HG02970 (cell line): ENCODE results near the gene UBA1.

Source experiments
- ATAC-seq: cut with Tn5 transposase; IDR thresholded peaks from one replicate; pipeline ENCODE4 v1.9.1; 2021; ENCODE audit warnings: mild to moderate bottlenecking, moderate library complexity, moderate number of reproducible peaks; ENCODE audit not compliant: unreplicated experiment, low FRiP score

The UBA1 gene

DNA sequence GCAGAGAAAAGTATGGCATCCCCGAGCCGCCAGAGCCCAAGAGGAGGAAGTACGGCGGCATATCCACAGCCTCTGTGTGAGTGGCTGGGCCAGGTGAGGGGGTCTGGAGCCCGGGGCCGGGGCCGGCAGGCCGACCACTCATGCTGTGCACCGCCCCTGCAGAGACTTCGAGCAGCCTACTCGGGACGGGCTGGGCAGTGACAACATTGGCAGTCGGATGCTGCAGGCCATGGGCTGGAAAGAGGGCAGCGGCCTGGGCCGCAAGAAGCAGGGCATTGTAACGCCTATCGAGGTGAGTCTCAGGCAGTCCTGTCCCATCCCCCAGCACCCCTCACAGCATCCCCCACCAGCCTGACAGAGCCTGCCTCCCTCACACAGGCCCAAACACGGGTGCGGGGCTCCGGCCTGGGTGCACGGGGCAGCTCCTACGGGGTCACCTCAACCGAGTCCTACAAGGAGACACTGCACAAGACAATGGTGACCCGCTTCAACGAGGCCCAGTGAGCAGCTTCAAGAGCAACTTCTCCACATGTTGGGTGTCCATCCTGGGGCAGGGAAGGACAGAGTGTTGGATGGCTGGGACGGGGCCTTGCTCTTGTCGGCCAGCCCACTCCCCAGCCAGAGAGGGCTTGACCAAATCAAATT is 7.4 kb upstream of the UBA1 start:
- ATAC-seq = no peak

DNA sequence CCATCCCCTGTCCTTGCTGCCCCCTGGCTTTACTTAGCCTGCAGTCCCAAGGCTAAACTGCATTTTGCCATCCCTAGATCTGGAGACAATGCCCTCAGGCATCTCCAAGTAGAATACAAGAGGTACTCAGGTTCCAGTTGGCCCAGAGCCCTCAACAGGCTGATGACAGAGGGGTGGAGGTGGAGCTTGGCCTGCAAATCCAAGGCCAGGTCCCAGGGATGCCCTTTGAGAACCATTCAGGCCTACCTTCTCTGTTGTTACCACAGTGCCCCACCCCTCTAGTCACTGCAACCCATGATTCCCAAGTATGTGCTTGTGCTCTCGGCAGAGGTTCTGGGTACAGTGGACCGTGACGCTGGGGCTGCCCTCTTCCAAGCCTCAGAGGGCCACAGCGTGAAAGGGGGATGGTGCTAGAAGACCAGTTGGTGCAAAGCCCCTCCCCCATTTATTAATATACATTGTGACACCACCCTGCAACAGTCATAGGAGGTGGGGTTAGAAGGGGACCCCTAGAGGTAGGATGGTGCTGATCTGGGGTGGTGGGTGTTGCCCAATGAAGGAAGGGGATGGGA is 6.4 kb upstream of the UBA1 start:
- ATAC-seq = no peak

DNA sequence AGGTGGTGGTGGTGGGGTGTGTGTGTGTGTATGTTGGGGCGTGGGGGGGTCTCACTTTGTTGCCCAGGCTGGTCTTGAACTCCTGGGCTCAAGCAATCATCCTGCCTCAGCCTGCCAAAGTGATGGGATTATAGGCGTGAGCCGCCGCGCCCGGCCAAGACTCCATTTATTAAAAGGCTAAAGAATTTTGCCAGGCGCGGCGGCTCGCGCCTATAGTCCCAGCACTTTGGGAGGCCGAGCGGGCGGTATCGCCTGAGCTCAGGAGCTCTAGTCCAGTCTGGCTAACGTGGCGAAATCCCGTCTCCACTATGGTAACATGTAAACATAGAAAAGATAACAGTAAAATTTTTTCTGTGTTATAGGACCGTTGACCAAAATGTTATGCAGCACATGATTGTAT is 3.7 kb upstream of the UBA1 start:
- ATAC-seq = no peak

DNA sequence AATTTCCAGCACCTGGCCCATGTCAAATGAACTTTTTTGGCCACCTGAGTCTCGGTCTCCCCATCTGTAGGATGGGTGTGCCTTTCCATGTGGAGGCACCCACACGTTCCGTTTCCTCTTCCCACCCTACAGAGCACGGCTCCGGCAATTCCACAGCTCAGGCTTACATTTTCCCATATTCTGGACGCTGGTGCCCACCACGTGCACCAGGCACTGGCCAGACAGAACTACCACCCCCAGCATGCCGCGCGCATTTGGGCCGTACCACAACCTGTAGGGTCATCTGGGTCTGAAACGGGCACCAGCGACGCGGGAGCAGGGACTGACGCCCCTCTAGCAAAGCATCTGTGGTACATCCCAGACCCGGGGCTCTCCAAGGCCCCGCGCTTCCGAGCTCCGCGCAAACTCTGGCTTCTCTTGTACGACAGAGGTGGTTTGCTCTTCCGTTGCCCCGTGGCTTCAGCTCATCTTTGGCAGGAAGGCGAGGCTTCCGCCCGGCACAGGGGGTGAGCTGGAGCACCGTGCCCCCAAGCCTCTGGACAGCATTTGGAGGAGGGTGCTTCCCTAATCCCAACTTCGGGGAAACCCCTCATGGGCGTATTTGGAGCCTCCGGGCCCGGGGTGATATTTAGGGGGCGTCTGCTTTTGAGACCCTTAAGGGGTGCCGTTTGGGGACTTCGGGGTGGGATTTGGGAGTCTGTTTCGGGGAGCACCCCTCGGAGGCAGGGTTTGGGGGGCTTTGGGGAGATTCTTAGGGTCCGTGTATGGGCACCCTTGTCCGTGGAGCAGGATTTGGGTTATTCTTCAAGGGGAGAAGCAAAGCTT is 3.0 kb upstream of the UBA1 start:
- ATAC-seq = peak; percentile 44

DNA sequence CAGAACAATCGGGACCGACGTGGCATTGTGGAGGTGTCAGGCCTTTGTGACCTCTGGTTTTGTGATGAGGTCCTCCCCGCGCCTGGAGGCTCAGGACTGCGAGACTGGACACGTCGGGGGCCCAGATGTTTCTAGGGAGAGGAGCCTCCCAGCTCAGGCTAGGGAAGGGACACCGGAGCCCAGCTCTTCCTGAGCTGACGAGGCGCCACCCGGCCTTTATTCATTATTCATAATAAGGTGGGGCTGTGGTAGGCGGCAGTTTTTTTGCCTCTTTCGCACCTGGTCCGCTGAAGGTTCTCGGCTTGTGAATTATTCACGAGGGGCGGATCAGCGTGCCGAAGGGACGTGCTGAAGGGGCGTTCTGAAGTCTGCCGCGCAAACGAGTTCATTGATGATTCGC is 2.3 kb upstream of the UBA1 start:
- no peak for ATAC-seq

DNA sequence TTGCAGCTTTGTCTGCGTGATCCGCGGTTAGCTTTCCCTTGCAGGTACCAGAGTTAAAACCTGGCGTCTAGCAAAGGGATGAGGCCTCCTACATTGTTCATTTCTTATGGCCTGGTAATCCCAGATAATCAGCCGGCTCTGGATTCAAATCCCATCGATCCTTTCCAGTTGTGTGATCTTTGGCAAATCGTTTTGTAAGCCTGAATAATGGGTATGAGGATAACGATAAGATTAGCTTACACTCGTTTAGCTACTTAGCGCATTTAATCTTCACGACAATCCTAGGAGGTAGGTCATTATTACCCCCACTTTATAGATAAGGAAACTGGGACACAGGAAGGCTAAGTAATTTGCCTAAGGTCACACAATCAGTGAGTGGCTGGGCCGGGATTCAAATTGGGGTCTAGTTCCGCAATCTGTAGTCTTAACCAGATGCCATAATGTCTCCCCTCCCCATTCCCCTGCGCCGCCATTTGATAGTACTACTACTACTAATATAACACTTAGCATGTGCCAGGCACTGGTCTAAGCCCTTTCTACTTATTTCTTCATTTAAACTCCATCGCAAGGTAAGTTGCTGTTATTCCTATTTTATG is 1.7 kb upstream of the UBA1 start:
- no peak for ATAC-seq

DNA sequence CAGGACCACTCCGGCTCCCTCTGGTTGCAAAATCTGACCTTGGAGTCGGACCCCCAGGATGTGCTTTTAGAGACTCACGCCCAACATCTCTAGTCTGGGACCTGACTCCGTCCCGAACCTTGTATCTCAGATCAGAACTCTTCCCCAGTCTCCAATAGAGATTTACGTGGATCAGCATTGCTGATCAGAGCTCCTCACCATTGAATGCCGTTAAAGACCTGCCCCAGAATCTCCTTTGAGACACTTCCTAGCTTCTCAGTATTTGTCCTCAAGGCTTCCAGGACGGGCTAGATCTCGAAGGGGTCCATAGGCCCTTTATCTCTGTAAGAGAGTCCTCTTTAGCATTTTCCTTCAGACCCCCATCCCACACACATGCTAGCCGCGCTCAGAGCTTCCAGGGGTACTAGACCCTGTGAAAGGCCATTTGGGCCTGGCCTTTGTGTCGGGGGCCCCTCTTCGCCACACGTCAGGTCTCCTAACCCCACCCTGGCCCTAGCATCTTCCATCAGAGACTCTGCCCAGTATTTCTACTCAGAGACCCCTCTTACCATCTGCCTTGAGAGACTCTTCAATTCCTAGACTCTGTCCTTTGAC is 662 bp downstream of the UBA1 start:
- no peak for ATAC-seq

DNA sequence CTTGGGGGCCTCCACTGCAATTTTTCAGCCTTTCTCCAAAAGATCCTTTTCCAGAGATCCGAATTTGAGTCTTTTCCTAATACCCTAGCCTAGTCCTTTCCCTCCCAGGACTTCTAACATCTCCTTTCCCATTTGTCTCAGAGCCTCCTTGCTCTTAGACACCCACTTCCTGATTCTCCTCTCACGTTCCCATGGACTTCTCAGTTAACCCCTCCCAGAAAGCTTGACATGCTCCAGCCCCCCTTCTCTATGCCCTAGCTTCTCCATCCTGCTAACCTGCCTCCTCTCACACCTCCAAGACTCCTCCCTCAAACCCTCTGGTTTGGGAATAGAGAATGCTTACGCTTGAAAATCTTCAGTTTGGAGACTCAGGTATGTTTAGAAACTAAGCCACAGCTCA is 2.5 kb downstream of the UBA1 start:
- no peak for ATAC-seq

DNA sequence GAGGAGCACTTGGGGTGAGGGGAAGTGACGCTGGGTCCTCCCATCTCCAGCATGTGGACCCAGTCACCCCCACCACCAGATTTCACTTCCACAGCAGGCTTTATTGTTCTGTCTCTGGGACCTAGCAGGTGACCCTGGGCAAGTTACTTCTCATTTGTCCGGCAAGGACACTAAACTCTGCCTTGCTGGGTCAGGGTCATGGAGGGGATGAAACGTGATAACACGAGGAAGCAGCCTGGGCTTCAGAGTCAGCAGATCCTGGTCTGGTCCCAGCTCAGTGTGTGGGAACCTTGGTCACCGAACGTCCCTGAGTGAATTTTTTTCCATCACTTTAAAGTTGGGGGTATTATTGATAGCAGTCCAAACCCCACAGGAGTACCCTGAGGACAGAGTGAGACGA is 3.9 kb downstream of the UBA1 start:
- no peak for ATAC-seq

DNA sequence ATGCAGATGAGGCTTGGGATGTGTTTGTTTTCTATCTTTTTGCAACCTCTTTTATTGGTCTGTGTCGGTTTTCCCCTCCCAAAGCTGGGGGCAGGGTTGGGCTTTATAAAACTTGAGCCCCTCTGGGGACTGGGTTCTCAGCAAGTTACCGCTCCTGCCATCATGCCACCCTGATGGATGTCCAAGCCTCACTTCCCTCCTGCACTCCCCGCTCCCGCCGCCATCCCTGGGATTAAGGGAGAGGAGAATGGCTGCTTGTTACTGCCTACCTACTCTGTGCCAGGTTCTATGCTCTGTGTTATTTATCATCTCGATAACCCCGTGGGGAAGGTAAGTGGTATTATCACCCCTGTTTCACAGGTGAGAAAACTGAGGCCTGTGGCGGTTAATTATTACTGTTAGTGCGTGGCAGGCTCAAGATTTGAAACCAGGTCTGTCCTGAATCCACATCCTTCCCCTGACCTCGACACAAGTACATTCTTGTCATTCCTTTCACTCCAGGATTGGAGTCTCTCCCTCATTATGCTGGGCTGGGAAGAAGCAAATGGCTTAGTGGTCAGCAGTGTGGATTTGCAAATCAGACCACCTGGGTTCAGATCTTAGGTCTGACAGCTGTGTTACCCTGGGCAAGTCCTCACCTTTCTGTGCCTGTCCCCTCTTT is 4.5 kb downstream of the UBA1 start:
- no peak for ATAC-seq

DNA sequence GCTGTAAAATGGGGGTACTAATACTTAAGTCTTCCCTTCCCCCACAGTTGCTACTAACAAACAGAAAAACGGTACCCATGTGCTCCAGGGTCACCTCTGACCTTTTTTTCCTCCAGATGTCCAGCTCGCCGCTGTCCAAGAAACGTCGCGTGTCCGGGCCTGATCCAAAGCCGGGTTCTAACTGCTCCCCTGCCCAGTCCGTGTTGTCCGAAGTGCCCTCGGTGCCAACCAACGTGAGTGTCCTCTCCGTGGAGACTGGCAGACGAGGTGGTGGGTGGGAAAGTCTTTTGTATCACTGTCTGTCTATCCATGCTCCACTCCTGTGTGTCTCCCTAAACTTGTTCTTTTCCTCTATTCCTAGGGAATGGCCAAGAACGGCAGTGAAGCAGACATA is 5.1 kb downstream of the UBA1 start:
- ATAC-seq = no peak

DNA sequence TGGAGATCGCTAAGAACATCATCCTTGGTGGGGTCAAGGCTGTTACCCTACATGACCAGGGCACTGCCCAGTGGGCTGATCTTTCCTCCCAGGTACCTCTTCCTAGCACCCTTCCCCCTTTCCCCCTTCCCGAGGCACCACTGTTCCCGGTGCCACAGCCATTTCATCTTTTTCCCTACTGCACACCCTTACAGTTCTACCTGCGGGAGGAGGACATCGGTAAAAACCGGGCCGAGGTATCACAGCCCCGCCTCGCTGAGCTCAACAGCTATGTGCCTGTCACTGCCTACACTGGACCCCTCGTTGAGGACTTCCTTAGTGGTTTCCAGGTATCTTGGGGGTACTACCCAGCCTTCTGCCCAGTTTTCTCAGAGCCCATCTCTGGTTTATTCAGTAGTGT is 5.7 kb downstream of the UBA1 start:
- no peak for ATAC-seq

DNA sequence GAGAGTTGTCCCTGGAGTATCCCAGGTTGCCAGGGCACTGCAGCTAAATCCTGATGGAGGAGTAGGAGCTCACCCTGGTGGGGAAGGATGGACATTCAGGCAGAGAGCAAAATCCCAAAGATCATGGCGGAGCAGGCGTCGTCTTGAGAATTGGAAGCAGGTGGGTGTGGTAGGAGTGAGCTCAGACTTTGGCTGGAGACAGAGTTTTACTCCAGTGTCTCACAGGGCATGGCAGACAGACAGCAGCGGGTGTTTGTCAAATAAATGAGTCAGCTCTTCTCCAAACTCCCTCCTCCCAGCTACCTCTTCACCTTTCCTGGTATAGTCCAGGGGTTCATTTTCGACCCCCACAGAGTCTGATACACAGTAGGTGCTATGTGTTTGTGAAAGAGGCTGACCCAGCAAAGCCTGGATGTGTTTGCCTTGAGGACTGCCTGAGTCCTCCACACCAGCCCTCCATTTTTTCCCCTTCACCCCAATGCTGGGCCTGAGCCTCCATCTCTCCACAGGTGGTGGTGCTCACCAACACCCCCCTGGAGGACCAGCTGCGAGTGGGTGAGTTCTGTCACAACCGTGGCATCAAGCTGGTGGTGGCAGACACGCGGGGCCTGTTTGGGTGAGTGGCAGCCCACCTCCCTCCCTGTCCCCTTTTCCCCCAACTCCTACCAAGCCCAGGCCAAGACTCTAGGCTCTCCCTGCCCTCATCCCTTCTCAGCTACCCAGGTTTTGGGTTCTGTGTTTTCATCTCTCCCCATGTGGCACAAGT is 6.9 kb downstream of the UBA1 start:
- no peak for ATAC-seq

DNA sequence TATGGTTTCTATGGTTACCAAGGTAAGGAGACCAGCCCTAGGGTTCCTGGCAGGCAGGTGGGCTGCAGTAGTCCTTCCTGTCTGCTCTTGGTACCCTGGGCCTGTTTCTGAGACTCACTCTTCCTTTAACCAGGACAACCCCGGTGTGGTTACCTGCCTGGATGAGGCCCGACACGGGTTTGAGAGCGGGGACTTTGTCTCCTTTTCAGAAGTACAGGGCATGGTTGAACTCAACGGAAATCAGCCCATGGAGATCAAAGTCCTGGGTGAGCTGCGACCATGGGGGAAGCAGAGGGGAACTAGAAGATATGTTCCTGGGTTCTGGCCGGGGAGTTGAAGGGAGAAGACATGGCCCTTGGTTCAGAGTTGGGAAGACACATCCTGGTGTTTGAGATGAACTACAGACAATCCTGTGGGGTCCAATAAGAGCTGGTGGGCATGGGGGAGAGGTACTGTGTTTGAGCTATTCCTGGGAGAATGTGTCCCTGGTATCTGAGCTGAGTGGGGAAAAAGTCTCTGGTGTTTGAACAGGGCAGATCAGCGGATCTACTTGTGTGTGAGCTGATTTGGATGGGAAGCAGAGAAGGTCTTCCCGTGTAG is 7.8 kb downstream of the UBA1 start:
- ATAC-seq = no peak

DNA sequence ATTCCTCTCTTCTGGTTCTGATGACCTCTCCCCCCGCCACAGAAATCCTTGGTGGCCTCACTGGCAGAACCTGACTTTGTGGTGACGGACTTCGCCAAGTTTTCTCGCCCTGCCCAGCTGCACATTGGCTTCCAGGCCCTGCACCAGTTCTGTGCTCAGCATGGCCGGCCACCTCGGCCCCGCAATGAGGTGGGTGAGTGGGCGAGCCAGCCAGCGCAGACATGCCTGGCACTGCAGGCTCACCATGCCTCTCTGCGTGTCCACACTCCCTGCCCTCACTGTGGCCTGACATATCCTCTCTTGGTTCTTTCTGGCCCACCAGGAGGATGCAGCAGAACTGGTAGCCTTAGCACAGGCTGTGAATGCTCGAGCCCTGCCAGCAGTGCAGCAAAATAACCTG is 8.7 kb downstream of the UBA1 start:
- ATAC-seq = no peak

DNA sequence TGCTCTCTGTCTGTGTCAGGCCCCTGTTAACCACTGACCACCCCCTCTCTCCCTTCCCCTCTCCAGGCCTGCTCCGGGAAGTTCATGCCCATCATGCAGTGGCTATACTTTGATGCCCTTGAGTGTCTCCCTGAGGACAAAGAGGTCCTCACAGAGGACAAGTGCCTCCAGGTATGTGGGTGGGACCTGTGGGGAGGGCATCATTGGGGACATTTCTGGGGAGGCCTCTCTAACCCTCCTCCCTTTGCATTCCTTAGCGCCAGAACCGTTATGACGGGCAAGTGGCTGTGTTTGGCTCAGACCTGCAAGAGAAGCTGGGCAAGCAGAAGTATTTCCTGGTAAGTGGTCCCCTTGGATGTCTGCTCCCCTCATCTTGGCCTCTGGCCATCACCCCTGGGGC is 9.2 kb downstream of the UBA1 start:
- no peak for ATAC-seq

DNA sequence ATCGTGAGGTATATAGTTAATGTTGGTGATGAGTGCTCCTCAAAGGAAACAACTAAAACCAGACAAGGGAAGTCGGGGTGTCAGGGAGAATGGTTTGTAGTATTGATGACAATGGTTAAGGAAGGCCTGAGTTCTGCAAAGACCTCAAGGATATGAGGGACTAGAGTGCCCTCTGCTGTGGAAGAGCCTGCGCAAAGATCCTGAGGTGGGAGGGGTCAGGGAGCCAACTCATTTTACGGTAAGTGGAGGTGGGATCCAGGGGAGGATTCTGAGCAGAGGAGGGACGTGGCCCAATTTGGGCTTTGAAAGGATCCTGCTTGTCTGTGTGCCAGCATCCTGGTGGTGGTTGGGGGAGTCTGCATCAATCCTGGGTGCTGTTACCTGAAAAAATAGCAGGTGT is 11.3 kb downstream of the UBA1 start:
- no peak for ATAC-seq

DNA sequence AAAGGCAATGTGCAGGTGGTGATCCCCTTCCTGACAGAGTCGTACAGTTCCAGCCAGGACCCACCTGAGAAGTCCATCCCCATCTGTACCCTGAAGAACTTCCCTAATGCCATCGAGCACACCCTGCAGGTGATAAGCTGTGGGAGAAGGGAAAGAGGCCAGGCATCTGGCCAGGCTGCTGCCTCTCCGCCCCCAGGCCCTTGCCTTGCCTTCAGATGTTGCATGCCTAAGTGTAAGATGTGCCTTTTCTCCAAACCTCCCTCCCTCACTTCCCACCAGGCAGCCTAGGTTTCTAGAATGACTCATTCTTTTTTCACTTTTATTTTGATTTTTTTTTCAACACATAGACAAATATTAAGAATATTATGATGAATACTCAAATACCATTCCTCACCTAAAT is 12.7 kb downstream of the UBA1 start:
- ATAC-seq = no peak

DNA sequence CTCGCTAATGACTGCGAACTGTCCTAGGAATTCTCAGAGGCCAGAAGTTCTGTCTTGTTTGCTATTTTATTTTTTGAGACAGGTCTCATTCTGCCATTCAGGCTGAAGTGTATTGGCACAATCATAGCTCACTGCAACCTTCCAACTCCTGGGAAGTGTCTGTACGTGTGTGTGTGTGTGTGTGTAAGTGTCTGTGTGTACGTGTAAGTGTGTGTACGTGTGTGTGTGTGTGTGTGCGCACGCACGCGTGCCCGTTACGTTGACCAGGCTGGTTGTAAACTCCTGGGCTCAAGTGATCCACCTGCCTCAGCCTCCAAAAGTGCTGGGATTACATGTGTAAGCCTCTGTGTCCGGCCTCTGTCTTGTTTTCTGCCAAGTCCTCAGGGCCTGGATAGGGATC is 14.5 kb downstream of the UBA1 start:
- ATAC-seq = no peak
